ENCODE measurements around the gene PHLPP2.

- TF ChIP-seq, protein P1, sequence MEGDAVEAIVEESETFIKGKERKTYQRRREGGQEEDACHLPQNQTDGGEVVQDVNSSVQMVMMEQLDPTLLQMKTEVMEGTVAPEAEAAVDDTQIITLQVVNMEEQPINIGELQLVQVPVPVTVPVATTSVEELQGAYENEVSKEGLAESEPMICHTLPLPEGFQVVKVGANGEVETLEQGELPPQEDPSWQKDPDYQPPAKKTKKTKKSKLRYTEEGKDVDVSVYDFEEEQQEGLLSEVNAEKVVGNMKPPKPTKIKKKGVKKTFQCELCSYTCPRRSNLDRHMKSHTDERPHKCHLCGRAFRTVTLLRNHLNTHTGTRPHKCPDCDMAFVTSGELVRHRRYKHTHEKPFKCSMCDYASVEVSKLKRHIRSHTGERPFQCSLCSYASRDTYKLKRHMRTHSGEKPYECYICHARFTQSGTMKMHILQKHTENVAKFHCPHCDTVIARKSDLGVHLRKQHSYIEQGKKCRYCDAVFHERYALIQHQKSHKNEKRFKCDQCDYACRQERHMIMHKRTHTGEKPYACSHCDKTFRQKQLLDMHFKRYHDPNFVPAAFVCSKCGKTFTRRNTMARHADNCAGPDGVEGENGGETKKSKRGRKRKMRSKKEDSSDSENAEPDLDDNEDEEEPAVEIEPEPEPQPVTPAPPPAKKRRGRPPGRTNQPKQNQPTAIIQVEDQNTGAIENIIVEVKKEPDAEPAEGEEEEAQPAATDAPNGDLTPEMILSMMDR (conservative IDR thresholded peaks at IDR 0.05; ENCODE audit: low read length): no peak
- no peak for TF ChIP-seq EZH2phosphoT487 (IDR thresholded peaks at IDR 0.05; ENCODE audit: borderline replicate concordance, low read depth, low read length)
Measured at GRCh38 chr16:71631776-71632175, 92.7 kb downstream of the PHLPP2 start.
